LNCaP clone FGC (cell line): ENCODE results near the gene PKMYT1.

Source experiments
- DNase-seq: peaks from one replicate; pipeline ENCODE4 v3.0.0-alpha.2; 2011; ENCODE audit warnings: low read depth
- H3K4me3 ChIP-seq: 2 replicates; pipeline ENCODE4 v1.5.1; 2011; ENCODE audit warnings: mild to moderate bottlenecking, low read depth, low read length, control low read depth
- TF ChIP-seq, protein P1 (sequence below): IDR thresholded peaks from 2 replicates; pipeline ENCODE4 v1.5.1; 2012; ENCODE audit warnings: mild to moderate bottlenecking; ENCODE audit not compliant: control insufficient read depth, insufficient read depth; ENCODE audit errors: extremely low read depth

The PKMYT1 gene

DNA sequence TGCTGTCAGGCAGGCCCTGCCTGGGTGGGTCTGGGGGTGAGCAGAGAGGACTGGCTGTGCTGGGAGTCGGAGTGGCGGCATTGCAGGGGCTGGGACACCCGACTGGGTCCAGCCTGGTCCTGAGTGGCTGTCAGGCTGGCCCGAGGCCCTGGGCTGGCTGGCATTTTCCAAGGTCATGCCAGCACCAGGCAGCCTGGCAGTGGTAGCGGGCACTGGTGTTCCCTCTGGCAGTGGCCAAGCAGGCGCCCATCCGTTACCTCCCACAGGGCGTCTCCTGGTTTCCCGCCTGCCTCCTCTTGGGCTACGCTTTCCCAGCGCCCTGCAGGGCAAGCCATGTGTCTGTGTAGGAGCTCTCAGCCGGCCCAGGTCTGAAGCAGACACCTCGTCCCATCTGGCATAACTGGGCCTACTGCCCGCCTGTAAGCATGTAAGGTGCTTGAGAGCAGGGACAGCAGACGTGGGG lies 5.7 kb upstream of the PKMYT1 start:
- DNase-seq: no peak
- H3K4me3 ChIP-seq: no peak overlapping the region

GRCh38 chr16:2985462-2985861 lies 5.2 kb upstream of the PKMYT1 start:
- no peak for DNase-seq
- TF ChIP-seq, protein P1, sequence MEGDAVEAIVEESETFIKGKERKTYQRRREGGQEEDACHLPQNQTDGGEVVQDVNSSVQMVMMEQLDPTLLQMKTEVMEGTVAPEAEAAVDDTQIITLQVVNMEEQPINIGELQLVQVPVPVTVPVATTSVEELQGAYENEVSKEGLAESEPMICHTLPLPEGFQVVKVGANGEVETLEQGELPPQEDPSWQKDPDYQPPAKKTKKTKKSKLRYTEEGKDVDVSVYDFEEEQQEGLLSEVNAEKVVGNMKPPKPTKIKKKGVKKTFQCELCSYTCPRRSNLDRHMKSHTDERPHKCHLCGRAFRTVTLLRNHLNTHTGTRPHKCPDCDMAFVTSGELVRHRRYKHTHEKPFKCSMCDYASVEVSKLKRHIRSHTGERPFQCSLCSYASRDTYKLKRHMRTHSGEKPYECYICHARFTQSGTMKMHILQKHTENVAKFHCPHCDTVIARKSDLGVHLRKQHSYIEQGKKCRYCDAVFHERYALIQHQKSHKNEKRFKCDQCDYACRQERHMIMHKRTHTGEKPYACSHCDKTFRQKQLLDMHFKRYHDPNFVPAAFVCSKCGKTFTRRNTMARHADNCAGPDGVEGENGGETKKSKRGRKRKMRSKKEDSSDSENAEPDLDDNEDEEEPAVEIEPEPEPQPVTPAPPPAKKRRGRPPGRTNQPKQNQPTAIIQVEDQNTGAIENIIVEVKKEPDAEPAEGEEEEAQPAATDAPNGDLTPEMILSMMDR: no peak
- no peak overlapping the region for H3K4me3 ChIP-seq

More for the DNA sequence above, 5.7 kb upstream of the PKMYT1 start:
- TF ChIP-seq, protein P1: no peak

GRCh38 chr16:2983706-2984136 lies 3.5 kb upstream of the PKMYT1 start:
- TF ChIP-seq, protein P1: peak; percentile 92
- no peak overlapping the region for H3K4me3 ChIP-seq

DNA sequence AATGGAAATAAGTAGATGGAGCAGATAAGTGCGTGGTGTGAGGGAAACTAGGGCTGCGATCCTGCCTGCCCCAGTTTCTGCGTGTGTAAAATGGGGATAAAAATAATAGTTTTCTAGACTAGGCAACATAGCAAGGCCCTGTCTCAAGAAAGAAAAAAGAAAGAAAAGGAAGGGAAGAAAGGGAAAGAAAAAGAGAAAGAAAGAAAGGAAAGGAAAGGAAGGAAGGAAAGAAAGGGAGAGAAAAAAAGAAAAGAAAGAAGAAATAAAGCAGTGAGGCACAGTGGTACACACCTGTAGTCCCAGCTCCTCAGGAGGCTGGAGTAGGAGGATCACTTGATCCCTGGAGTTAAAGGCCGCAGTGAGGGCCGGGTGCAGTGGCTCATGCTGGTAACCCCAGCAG lies 2.2 kb upstream of the PKMYT1 start:
- H3K4me3 ChIP-seq: no peak overlapping the region
- DNase-seq: no peak
- TF ChIP-seq, protein P1: no peak

More at GRCh38 chr16:2983706-2984136, 3.5 kb upstream of the PKMYT1 start:
- DNase-seq: no peak

- no peak overlapping the region for H3K4me3 ChIP-seq
- TF ChIP-seq, protein P1: no peak
- DNase-seq: no peak
These were observed 1.6 kb upstream of the PKMYT1 start for GRCh38 chr16:2981899-2982250.

DNA sequence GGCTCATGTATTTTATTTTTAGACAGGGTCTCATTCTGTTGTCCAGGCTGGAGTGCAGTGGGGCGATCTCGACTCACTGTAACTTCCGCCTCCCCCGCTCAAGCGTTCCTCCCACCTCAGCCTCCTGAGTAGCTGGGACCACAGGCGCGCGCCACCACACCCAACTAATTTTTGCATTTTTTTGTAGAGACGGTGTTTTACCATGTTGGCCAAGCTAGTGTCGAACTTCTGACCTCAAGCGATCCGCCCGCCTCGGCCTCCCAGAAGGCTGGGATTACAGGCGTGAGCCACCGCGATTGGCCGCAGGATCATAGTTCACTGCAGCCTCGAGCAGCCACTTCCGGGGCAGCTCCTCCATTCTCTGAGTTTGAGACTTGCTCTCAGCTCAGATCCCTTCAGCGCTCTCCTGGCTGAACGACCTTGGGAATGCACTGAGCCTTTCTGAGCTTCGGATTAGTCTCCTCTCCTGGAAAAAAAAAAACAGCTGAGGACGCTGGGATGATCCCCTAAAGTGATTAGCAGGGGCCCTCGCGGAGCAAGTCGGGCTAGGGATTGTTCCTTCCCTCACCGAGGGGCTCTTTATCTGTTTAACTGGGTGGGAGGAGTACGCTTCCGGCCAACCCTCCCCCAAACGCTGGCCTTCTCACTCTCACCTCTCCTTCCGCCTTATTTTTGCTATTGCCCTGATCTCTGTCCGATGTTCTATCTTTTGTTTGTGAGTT lies 1.1 kb upstream of the PKMYT1 start:
- TF ChIP-seq, protein P1: no peak
- peak overlapping the region; percentile 63 for H3K4me3 ChIP-seq
- no peak for DNase-seq

GRCh38 chr16:2979669-2980226 lies 498 bp downstream of the PKMYT1 start:
- H3K4me3 ChIP-seq: peak overlapping the region; percentile 63
- TF ChIP-seq, protein P1: no peak
- DNase-seq: no peak
